ENCODE data around the gene FNDC5.

Gene FNDC5

GRCh38 chr1:32813941-32814739, 56.6 kb downstream of the FNDC5 start:
- no peak for DNase-seq (ENCODE audit: low spot score)

All from CD4-positive, alpha-beta T cell treated with Interleukin-2 at 100 ng/mL for 4 hours (primary cell).